Liver (tissue), 3 donors: ENCODE data around the gene TMEM79.

Experiments
- EGR1 ChIP-seq, 2 donors: IDR thresholded peaks; 2 replicates each; pipeline ENCODE4 v1.6.1; 2016 to 2018; ENCODE audit warnings: antibody characterized with exemption in 2 of 2, low read depth in 2 of 2
- FOXA2 ChIP-seq: IDR thresholded peaks from 2 replicates; pipeline ENCODE4 v1.6.1; 2016; ENCODE audit warnings: antibody characterized with exemption
- GABPA ChIP-seq, 2 donors: IDR thresholded peaks in 1 of 2; conservative IDR thresholded peaks in 1 of 2; 2 replicates each; pipeline ENCODE4 v1.6.1; 2016; ENCODE audit warnings: antibody characterized with exemption in 2 of 2, mild to moderate bottlenecking in 1 of 2, moderate library complexity in 1 of 2
- YY1 ChIP-seq: IDR thresholded peaks from 2 replicates; pipeline ENCODE4 v1.6.1; 2016; ENCODE audit warnings: antibody characterized with exemption, mild to moderate bottlenecking
- TF ChIP-seq, protein P1 (sequence below): fragments of 150-350 bp; IDR thresholded peaks from 2 replicates; pipeline ENCODE4 v1.5.1; 2017; ENCODE audit warnings: improper control_type of control experiment, low read depth, low read length; ENCODE audit not compliant: missing input control
- TF ChIP-seq, protein P2 (sequence below): IDR thresholded peaks from 2 replicates; pipeline ENCODE4 v1.6.1; 2016; ENCODE audit warnings: antibody characterized with exemption
- TF ChIP-seq, protein P3 (sequence below): IDR thresholded peaks from 2 replicates; pipeline ENCODE4 v1.6.1; 2016; ENCODE audit warnings: antibody characterized with exemption, mild to moderate bottlenecking
- TF ChIP-seq, protein P4 (sequence below): IDR thresholded peaks from 2 replicates; pipeline ENCODE4 v1.6.1; 2016; ENCODE audit warnings: antibody characterized with exemption
- donor health status: healthy.
- donor health status: healthy.

DNA sequence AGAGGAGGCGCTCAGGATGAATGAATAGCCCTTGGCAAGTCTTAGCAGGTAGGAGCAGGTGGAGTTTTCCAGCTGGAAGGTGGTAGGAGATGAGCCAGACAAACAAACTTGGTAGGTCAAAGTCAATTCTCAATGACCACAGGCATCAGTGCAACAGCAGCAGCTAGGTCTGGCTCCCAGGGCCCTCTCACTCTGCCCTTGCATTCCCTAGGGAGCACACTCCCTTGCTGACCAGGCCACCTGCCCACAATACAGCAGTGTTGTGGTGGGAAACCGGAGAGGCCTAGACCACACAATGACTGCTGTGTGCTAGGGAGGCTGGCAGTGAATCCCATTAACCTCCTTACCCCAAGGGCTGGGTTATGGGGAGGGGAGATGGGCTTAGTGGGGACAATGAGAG is 23.2 kb upstream of the TMEM79 start:
- TF ChIP-seq, protein P1, sequence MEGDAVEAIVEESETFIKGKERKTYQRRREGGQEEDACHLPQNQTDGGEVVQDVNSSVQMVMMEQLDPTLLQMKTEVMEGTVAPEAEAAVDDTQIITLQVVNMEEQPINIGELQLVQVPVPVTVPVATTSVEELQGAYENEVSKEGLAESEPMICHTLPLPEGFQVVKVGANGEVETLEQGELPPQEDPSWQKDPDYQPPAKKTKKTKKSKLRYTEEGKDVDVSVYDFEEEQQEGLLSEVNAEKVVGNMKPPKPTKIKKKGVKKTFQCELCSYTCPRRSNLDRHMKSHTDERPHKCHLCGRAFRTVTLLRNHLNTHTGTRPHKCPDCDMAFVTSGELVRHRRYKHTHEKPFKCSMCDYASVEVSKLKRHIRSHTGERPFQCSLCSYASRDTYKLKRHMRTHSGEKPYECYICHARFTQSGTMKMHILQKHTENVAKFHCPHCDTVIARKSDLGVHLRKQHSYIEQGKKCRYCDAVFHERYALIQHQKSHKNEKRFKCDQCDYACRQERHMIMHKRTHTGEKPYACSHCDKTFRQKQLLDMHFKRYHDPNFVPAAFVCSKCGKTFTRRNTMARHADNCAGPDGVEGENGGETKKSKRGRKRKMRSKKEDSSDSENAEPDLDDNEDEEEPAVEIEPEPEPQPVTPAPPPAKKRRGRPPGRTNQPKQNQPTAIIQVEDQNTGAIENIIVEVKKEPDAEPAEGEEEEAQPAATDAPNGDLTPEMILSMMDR = no peak
- TF ChIP-seq GABPA (IDR thresholded peaks at IDR 0.05 in 1 of 2, conservative IDR thresholded peaks at IDR 0.05 in 1 of 2) = no peak
- TF ChIP-seq, protein P2, sequence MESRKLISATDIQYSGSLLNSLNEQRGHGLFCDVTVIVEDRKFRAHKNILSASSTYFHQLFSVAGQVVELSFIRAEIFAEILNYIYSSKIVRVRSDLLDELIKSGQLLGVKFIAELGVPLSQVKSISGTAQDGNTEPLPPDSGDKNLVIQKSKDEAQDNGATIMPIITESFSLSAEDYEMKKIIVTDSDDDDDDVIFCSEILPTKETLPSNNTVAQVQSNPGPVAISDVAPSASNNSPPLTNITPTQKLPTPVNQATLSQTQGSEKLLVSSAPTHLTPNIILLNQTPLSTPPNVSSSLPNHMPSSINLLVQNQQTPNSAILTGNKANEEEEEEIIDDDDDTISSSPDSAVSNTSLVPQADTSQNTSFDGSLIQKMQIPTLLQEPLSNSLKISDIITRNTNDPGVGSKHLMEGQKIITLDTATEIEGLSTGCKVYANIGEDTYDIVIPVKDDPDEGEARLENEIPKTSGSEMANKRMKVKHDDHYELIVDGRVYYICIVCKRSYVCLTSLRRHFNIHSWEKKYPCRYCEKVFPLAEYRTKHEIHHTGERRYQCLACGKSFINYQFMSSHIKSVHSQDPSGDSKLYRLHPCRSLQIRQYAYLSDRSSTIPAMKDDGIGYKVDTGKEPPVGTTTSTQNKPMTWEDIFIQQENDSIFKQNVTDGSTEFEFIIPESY = no peak
- no peak for TF ChIP-seq FOXA2
- no peak for TF ChIP-seq EGR1 (IDR thresholded peaks at IDR 0.05; ENCODE audit: low read depth in 2 of 2)
- TF ChIP-seq, protein P3, sequence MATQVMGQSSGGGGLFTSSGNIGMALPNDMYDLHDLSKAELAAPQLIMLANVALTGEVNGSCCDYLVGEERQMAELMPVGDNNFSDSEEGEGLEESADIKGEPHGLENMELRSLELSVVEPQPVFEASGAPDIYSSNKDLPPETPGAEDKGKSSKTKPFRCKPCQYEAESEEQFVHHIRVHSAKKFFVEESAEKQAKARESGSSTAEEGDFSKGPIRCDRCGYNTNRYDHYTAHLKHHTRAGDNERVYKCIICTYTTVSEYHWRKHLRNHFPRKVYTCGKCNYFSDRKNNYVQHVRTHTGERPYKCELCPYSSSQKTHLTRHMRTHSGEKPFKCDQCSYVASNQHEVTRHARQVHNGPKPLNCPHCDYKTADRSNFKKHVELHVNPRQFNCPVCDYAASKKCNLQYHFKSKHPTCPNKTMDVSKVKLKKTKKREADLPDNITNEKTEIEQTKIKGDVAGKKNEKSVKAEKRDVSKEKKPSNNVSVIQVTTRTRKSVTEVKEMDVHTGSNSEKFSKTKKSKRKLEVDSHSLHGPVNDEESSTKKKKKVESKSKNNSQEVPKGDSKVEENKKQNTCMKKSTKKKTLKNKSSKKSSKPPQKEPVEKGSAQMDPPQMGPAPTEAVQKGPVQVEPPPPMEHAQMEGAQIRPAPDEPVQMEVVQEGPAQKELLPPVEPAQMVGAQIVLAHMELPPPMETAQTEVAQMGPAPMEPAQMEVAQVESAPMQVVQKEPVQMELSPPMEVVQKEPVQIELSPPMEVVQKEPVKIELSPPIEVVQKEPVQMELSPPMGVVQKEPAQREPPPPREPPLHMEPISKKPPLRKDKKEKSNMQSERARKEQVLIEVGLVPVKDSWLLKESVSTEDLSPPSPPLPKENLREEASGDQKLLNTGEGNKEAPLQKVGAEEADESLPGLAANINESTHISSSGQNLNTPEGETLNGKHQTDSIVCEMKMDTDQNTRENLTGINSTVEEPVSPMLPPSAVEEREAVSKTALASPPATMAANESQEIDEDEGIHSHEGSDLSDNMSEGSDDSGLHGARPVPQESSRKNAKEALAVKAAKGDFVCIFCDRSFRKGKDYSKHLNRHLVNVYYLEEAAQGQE = no peak
- TF ChIP-seq YY1 = no peak
- TF ChIP-seq, protein P4, sequence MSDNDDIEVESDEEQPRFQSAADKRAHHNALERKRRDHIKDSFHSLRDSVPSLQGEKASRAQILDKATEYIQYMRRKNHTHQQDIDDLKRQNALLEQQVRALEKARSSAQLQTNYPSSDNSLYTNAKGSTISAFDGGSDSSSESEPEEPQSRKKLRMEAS = no peak
